C4-2B (cell line): ENCODE results near the gene GRK6.

ENCODE experiments used
- CTCF ChIP-seq: fragments of 450-650 bp; conservative IDR thresholded peaks from 2 replicates; pipeline ENCODE4 v1.5.1; 2017; ENCODE audit warnings: mild to moderate bottlenecking
- ZFX ChIP-seq: fragments of 450-650 bp; IDR thresholded peaks from 2 replicates; pipeline ENCODE4 v1.6.1; 2017

DNA sequence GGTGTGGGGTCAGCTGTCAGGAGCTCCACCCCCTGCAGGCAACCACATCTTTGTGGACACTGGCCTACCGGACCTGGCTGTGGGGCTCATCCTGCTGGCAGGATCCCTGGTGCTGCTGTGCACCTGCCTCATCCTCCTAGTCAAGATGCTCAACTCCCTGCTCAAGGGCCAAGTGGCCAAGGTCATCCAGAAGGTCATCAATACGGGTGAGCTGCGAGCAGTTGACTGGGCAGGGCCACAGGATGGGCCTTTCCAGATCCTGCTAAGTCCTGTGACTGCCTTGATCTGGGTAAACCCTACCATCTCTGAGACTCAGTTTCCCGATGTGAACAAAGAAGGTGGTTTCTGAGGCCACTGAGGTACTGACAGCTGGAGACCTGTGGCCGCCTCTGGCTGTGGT, 32.5 kb upstream of the GRK6 start:
- no peak for TF ChIP-seq CTCF
- TF ChIP-seq ZFX: no peak
